ENCODE measurements around the gene RNF135. TPM values are rescaled to one million over a fixed set of nuclear protein-coding genes. Genes with fewer than 3 reads are reported as not detected.
A peak's percentile ranks its signal among the peaks of the same experiment; 100 is the strongest.

Gene RNF135
- total RNA-seq, 1 donor = 11.2 TPM

DNA sequence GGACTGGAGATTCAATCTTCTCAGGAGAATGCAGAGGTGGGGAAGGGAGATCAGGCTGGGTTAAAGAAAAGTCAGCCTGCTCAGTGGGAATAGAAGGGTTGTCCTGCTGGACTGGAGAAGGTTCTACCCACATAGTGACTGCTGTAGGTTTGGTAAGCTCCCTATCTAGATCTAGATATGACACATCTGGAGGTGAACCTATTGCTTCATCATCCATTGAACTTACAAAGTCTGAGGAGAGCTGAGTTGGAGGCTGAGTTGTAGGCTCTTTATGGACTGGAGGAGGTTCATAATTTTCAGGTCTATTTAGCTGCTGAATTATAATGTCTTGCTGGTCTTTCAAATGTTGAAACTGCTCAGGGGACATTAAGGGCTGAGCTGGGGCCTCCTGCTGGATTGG is 77.9 kb downstream of the RNF135 start:
- no peak for TF ChIP-seq CTCF (IDR thresholded peaks at IDR 0.05; ENCODE audit: extremely low read depth, low read depth, low read length)
- Histone ChIP-seq H2AFZ (ENCODE audit: low read length) (no peak overlapping the region), H3K27me3 (ENCODE audit: insufficient read depth, low read length) (no peaks in the 10 kb centered on the region), H3K27ac (ENCODE audit: low read depth, low read length) (no peak overlapping the region), H3K79me2 (ENCODE audit: insufficient read depth, low read length) (no peaks in the 10 kb centered on the region), H3K4me2 (ENCODE audit: insufficient read depth, low read length) (no peak overlapping the region), H4K20me1 (ENCODE audit: insufficient read depth, low read length) (no peaks in the 10 kb centered on the region), H3K4me3 (ENCODE audit: insufficient read depth, low read length) (no peak overlapping the region), H3K36me3 (ENCODE audit: insufficient read depth, low read length) (no peaks in the 10 kb centered on the region), H3K4me1 (ENCODE audit: insufficient read depth, low read length) (peaks cover 15% of the 10 kb centered on the region), H3K9me3 (ENCODE audit: low read depth, low read length) (no peaks in the 10 kb centered on the region)
- DNase-seq (ENCODE audit: insufficient read length, low spot score, missing footprints) = peak; percentile 18

Small RNA genes within 50 kb of the gene (small RNA-seq; reads per million reads assigned to genes)
- gene AC138207.3 (not detected), gene RN7SL138P (not detected)

Other genes with a start within 250 kb of the RNF135 start
- gene CRLF3, start 146.3 kb upstream of the RNF135 start, total RNA-seq = 11.6 and 11.8 TPM in 2 replicates
- gene ATAD5, start 139.1 kb upstream of the RNF135 start, total RNA-seq = 1.5 and 1.8 TPM in 2 replicates
- gene TEFM, start 64.8 kb upstream of the RNF135 start, total RNA-seq = 10.9 and 13.6 TPM in 2 replicates
- 0.29 and 0.72 TPM in 2 replicates for gene ADAP2, start 49.1 kb upstream of the RNF135 start, total RNA-seq
- 67.0 and 72.2 TPM in 2 replicates for gene NF1, start 123.9 kb downstream of the RNF135 start, total RNA-seq

Measured in osteoblast (primary cell).